IMR-90 (cell line): Measurements from ENCODE around the gene TTC9C.

Source experiments
- CEBPB ChIP-seq: IDR thresholded peaks from 2 replicates; pipeline ENCODE4 v1.6.1; 2012; ENCODE audit warnings: low read depth, low read length, improper control_type of control experiment
- CHD1 ChIP-seq: IDR thresholded peaks from 2 replicates; pipeline ENCODE4 v1.6.1; 2012; ENCODE audit warnings: low read depth, low read length, improper control_type of control experiment
- CTCF ChIP-seq: conservative IDR thresholded peaks from 2 replicates; pipeline ENCODE4 v1.5.1; 2012; ENCODE audit warnings: mild to moderate bottlenecking, low read depth, low read length, improper control_type of control experiment
- FOS ChIP-seq: fragments of 150-350 bp; IDR thresholded peaks from 2 replicates; pipeline ENCODE4 v1.6.1; 2016; ENCODE audit warnings: low read depth, low read length
- MAFK ChIP-seq: IDR thresholded peaks from 2 replicates; pipeline ENCODE4 v1.6.1; 2012; ENCODE audit warnings: low read depth, low read length, improper control_type of control experiment
- MAZ ChIP-seq: IDR thresholded peaks from 2 replicates; pipeline ENCODE4 v1.6.1; 2012; ENCODE audit warnings: low read depth, mild to moderate bottlenecking, low read length, improper control_type of control experiment, moderate library complexity, borderline replicate concordance
- NFE2L2 ChIP-seq: fragments of 150-350 bp; IDR thresholded peaks from 2 replicates; pipeline ENCODE4 v1.6.1; 2016; ENCODE audit warnings: low read depth, mild to moderate bottlenecking, low read length
- POLR2A ChIP-seq: IDR thresholded peaks from 2 replicates; pipeline ENCODE4 v1.6.1; 2012; ENCODE audit warnings: mild to moderate bottlenecking, low read depth, low read length
- RAD21 ChIP-seq: IDR thresholded peaks from 2 replicates; pipeline ENCODE4 v1.6.1; 2012; ENCODE audit warnings: low read length, improper control_type of control experiment
- RCOR1 ChIP-seq: IDR thresholded peaks from 2 replicates; pipeline ENCODE4 v1.6.1; 2012; ENCODE audit warnings: mild to moderate bottlenecking, low read length, improper control_type of control experiment; ENCODE audit not compliant: insufficient replicate concordance
- RFX5 ChIP-seq: IDR thresholded peaks from 2 replicates; pipeline ENCODE4 v1.8.0; 2012; ENCODE audit warnings: low read depth, mild to moderate bottlenecking, low read length, moderate library complexity
- SMC3 ChIP-seq: fragments of 150-350 bp; IDR thresholded peaks from 2 replicates; pipeline ENCODE4 v1.6.1; 2016; ENCODE audit warnings: low read depth, mild to moderate bottlenecking, antibody characterized with exemption, low read length, moderate library complexity
- TF ChIP-seq, protein P1 (sequence below): fragments of 150-350 bp; IDR thresholded peaks from 2 replicates; pipeline ENCODE4 v1.6.1; 2017; ENCODE audit warnings: mild to moderate bottlenecking, antibody characterized with exemption, low read length, low read depth

DNA sequence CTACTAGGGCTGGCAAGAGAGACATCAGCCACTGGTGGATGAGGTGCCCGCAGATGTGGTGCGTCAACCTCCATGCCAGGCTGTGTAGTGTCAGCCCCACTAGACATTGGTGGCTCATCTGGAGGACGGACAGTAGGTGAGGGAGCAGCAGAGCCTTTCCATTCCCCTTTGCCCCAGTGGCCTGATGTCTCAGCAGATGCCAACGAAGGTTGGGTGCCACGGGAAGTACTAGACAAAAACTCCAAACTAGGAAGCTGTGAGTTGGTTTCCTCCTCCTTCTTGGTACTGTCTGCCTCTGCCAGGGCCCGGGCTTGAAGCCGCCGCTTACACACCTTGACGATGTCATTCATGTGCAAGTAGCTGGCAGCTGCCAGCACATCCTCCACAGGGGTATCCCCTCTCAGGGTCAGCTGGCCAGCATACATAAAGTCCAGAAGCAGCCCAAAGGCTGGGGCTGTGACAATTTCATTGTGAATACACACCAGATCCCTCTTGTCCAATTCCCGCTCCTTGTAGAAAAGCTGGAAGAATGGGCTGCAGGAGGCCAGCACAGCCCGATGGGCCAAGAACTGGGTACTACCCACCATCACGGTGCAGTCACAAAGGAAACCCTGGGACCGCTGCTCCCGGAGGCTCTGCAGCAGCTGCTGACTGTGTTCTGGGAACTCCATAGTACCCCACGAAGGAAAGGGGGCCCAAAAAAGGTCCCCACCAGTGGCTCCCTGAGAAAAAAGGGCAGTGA lies 24.9 kb downstream of the TTC9C start:
- TF ChIP-seq CTCF: no peak
- no peak for TF ChIP-seq CEBPB
- TF ChIP-seq, protein P1, sequence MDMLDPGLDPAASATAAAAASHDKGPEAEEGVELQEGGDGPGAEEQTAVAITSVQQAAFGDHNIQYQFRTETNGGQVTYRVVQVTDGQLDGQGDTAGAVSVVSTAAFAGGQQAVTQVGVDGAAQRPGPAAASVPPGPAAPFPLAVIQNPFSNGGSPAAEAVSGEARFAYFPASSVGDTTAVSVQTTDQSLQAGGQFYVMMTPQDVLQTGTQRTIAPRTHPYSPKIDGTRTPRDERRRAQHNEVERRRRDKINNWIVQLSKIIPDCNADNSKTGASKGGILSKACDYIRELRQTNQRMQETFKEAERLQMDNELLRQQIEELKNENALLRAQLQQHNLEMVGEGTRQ: no peak
- TF ChIP-seq RAD21: no peak
- TF ChIP-seq POLR2A: no peak
- TF ChIP-seq SMC3: no peak
- TF ChIP-seq FOS: no peak
- TF ChIP-seq MAZ: no peak
- TF ChIP-seq CHD1: no peak
- no peak for TF ChIP-seq RCOR1
- TF ChIP-seq MAFK: no peak
- no peak for TF ChIP-seq NFE2L2
- TF ChIP-seq RFX5: no peak
